Progenitor cell of endocrine pancreas (in vitro differentiated cells): ENCODE data around the gene IRS1. TPM values are rescaled to one million over a fixed set of nuclear protein-coding genes. Genes with fewer than 3 reads are reported as not detected.

ENCODE experiments used
- DNase-seq: peaks from one replicate; pipeline ENCODE4 v3.0.0; 2021; ENCODE audit warnings: low spot score; ENCODE audit not compliant: unreplicated experiment
- H3K27ac Mint-ChIP-seq: 2 replicates; pipeline ENCODE4 v1.8.0; 2021; ENCODE audit warnings: mild to moderate bottlenecking, moderate library complexity, mixed read lengths
- H3K27me3 Mint-ChIP-seq: 2 replicates; pipeline ENCODE4 v1.8.0; 2021; ENCODE audit warnings: mixed read lengths
- H3K36me3 Mint-ChIP-seq: 2 replicates; pipeline ENCODE4 v1.8.0; 2022; ENCODE audit warnings: mixed read lengths; ENCODE audit not compliant: insufficient read depth
- H3K4me1 Mint-ChIP-seq: 2 replicates; pipeline ENCODE4 v1.8.0; 2021; ENCODE audit warnings: low read depth, mixed read lengths
- H3K4me3 Mint-ChIP-seq: 2 replicates; pipeline ENCODE4 v1.8.0; 2021; ENCODE audit warnings: low read depth, mild to moderate bottlenecking, moderate library complexity, mixed read lengths
- H3K9me3 Mint-ChIP-seq: 2 replicates; pipeline ENCODE4 v1.8.0; 2021; ENCODE audit warnings: low read depth, mixed read lengths
- CTCF ChIP-seq: fragments of 200-600 bp; sonication (generic); IDR thresholded peaks from one replicate; pipeline ENCODE4 v1.5.0; 2021; ENCODE audit warnings: antibody characterized with exemption, mild to moderate bottlenecking; ENCODE audit not compliant: unreplicated experiment
- total RNA-seq: library from RNA; stranded (reverse); gene quantifications from 2 replicates; pipeline ENCODE4 v1.2.1, GENCODE V29; 2021

Gene IRS1
- total RNA-seq, 1 donor from 2014 or later: 17.1 TPM

GRCh38 chr2:226738191-226738820 is 61.3 kb downstream of the IRS1 start:
- H3K4me1 Mint-ChIP-seq: peaks cover 38% of the 10 kb centered on the region
- H3K4me3 Mint-ChIP-seq: no peak overlapping the region
- H3K27me3 Mint-ChIP-seq: no peaks in the 10 kb centered on the region
- peaks cover 9% of the 10 kb centered on the region for H3K36me3 Mint-ChIP-seq
- no peak overlapping the region for H3K27ac Mint-ChIP-seq
- DNase-seq: no peak
- no peaks in the 10 kb centered on the region for H3K9me3 Mint-ChIP-seq
- no peak for TF ChIP-seq CTCF

DNA sequence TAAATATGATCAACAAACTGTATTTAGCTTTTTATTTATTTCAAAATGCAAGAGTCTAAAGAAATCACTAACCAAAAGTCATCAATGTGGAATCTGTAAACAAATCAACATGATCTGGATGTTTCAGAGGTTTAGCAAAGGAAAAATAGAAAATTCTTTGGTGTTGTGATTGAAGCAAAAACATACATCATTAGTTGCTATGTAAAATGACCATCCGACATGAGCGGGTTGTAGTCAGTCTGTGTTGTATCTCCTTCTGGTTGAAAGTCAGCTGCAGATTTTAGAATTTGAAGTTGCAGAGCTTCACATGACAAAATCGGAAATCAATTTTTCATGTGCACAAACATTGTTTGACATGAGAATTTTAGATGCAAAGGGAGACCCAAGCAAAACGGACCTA is 63.2 kb downstream of the IRS1 start:
- Mint-ChIP-seq H3K4me3 (no peak overlapping the region), H3K4me1 (peaks cover 46% of the 10 kb centered on the region), H3K36me3 (peaks cover 7% of the 10 kb centered on the region), H3K27me3 (no peaks in the 10 kb centered on the region), H3K9me3 (no peaks in the 10 kb centered on the region), H3K27ac (no peak overlapping the region)
- DNase-seq: no peak
- no peak for TF ChIP-seq CTCF

DNA sequence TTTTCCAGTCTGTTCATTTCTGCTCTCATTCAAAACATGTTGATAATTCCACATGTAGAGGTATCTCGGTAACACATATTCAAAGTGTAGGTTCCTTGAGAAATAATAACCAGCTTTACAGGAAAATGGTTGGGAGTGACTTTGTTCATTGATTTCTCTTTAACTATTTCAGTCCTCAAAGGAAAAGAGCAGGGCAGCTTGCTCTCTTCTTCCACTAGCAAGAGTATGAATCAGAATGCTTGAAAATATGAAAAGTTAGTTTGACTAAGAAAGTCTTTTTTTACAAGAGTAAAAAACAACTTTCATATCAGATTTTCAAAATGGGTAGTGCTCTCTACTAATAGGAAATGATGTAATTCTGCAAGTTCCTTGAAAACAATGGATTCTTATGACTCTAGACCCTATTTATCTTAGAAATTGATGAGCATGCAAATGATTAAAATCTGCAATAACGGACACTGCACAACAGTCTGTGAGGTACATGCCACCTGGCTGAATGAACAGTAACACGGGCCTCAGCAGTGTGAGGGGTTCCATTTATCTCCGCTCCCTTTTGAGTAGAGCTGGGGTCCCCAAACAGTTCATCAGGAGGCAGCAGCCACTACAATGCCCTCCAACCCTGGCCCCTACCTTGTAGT is 65.6 kb downstream of the IRS1 start:
- no peak overlapping the region for H3K27ac Mint-ChIP-seq

DNA sequence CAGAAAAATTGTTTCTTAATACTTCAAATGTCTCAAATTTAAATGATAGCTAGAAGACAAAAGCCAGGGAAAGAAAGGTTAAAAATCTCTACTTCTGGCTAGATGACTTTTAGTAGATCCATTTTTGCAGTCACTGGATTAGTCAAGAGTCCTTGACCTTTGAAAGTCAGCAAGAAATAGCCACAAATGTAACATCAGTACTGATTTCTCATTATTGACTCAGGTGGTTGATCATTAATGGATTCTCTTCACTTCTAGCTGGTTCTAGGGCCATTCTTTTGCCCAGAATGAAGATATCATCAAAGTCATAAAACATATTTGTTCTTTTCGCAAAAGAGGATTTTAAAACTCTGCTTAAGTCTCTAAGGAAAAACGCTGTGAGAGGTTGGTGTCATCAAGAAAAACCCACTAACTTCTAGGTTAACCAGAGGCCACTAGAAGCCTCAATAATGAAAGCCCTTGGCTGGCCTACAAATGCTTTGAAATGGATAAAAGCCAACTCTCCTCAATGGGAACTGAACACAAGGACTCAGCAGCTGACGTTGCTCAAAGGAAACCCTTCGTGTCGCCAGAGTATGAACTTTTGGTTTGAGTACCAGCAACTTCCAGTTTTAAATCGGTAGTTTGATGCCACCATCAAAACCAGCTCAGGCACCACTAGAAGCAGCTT is 66.3 kb downstream of the IRS1 start:
- Mint-ChIP-seq H3K36me3 (peaks cover 7% of the 10 kb centered on the region), H3K4me3 (no peak overlapping the region), H3K9me3 (no peaks in the 10 kb centered on the region), H3K27ac (peak overlapping the region; percentile 35), H3K4me1 (peaks cover 31% of the 10 kb centered on the region), H3K27me3 (no peaks in the 10 kb centered on the region)
- no peak for DNase-seq
- no peak for TF ChIP-seq CTCF

More for the DNA sequence above, 65.6 kb downstream of the IRS1 start:
- no peak for DNase-seq
- Mint-ChIP-seq H3K9me3 (no peaks in the 10 kb centered on the region), H3K27me3 (no peaks in the 10 kb centered on the region), H3K4me1 (peaks cover 35% of the 10 kb centered on the region), H3K4me3 (no peak overlapping the region), H3K36me3 (peaks cover 7% of the 10 kb centered on the region)
- TF ChIP-seq CTCF: no peak

- Mint-ChIP-seq H3K9me3 (no peaks in the 10 kb centered on the region), H3K36me3 (peaks cover 7% of the 10 kb centered on the region), H3K4me1 (peaks cover 34% of the 10 kb centered on the region), H3K4me3 (no peak overlapping the region), H3K27ac (no peak overlapping the region), H3K27me3 (no peaks in the 10 kb centered on the region)
- TF ChIP-seq CTCF: no peak
- no peak for DNase-seq
These were observed 67.0 kb downstream of the IRS1 start for GRCh38 chr2:226732478-226733188.
